Stimulated activated CD4-positive, alpha-beta T cell treated with anti-CD3 and anti-CD28 coated beads, Interleukin-1b, Interleukin-23, amount 100 ng/mL, for 4 hours (primary cell): Measurements from ENCODE around the gene TPK1.
"Not testable (repeated sequence)": the region's sequence is repeated elsewhere in the genome, so short reads cannot be mapped to it uniquely, and the experiment has no call there.

Experiments used
- DNase-seq, 2 donors: peaks; one replicate each; pipeline ENCODE4 v3.0.0-alpha.2; 2020; ENCODE audit warnings: low read depth in 2 of 2

TPK1 gene

GRCh38 chr7:144822223-144822622 is 13.6 kb downstream of the TPK1 start:
- no peak for DNase-seq

- DNase-seq = no peak
Observed at GRCh38 chr7:144821067-144821466, 14.8 kb downstream of the TPK1 start.

- no peak for DNase-seq
Observed at GRCh38 chr7:144820552-144820951, 15.3 kb downstream of the TPK1 start.

GRCh38 chr7:144819566-144819965 is 16.3 kb downstream of the TPK1 start:
- DNase-seq = no peak

GRCh38 chr7:144818511-144818910 is 17.3 kb downstream of the TPK1 start:
- DNase-seq = no peak

GRCh38 chr7:144817001-144817400 is 18.9 kb downstream of the TPK1 start:
- DNase-seq = no peak

GRCh38 chr7:144814299-144814698 is 21.6 kb downstream of the TPK1 start:
- DNase-seq = no peak

- peak in 1 of 2 donors; percentile 20 for DNase-seq
Observed at GRCh38 chr7:144812379-144813283, 23.2 kb downstream of the TPK1 start.

- DNase-seq = no peak
Observed at GRCh38 chr7:144805627-144806239, 30.1 kb downstream of the TPK1 start.

GRCh38 chr7:144800678-144801436 is 35.0 kb downstream of the TPK1 start:
- DNase-seq = not testable (repeated sequence)

GRCh38 chr7:144796919-144797318 is 38.9 kb downstream of the TPK1 start:
- no peak for DNase-seq

- DNase-seq = no peak
Observed at GRCh38 chr7:144792050-144792449, 43.8 kb downstream of the TPK1 start.

- no peak for DNase-seq
Observed at GRCh38 chr7:144791488-144791887, 44.4 kb downstream of the TPK1 start.

GRCh38 chr7:144787127-144787526 is 48.7 kb downstream of the TPK1 start:
- DNase-seq = no peak

GRCh38 chr7:144786522-144786921 is 49.3 kb downstream of the TPK1 start:
- no peak for DNase-seq

- no peak for DNase-seq
Observed at GRCh38 chr7:144786079-144786478, 49.8 kb downstream of the TPK1 start.

- no peak for DNase-seq
Observed at GRCh38 chr7:144785521-144785920, 50.3 kb downstream of the TPK1 start.

- DNase-seq = no peak
Observed at GRCh38 chr7:144784943-144785342, 50.9 kb downstream of the TPK1 start.

- DNase-seq = no peak
Observed at GRCh38 chr7:144784441-144784840, 51.4 kb downstream of the TPK1 start.

- no peak for DNase-seq
Observed at GRCh38 chr7:144782883-144783282, 53.0 kb downstream of the TPK1 start.

GRCh38 chr7:144780071-144780608 is 55.7 kb downstream of the TPK1 start:
- no peak for DNase-seq

- DNase-seq = not testable (repeated sequence)
Observed at GRCh38 chr7:144777889-144778288, 58.0 kb downstream of the TPK1 start.
